ENCODE data around the gene PLA2G12B.
"Not testable (repeated sequence)": the region's sequence is repeated elsewhere in the genome, so short reads cannot be mapped to it uniquely, and the experiment has no call there.

- not testable (repeated sequence) for TF ChIP-seq CTCF (conservative IDR thresholded peaks at IDR 0.05; ENCODE audit: low read depth, low read length); EZH2 (IDR thresholded peaks at IDR 0.05; ENCODE audit: low read length, unreplicated experiment); EZH2phosphoT487 (IDR thresholded peaks at IDR 0.05; ENCODE audit: borderline replicate concordance, low read length)
These were observed 30.0 kb upstream of the PLA2G12B start for GRCh38 chr10:72984618-72985017.

Data from PC-3 (cell line).